ENCODE results near the gene VN1R5.

Gene VN1R5

DNA sequence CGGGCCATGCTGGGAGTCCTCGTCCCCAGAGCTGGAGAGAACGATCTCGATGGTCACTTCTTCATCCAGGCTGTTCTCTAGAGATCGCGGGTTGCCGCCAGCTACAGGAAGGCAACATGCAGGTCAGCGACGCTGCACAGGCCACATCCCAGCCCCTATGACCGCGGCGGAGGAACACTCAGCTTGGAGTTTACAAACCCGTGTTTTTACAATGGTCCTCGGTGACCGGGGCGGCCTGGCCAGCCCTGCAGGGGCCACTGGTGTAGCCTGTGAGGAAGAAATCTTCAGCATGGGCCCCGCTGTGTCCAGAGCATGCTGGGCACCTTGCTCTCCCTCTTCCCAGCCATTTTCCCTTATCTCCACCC lies 45.3 kb downstream of the VN1R5 start:
- no peak for TF ChIP-seq ZFX (IDR thresholded peaks at IDR 0.05; ENCODE audit: borderline replicate concordance)
- TF ChIP-seq, protein P1, sequence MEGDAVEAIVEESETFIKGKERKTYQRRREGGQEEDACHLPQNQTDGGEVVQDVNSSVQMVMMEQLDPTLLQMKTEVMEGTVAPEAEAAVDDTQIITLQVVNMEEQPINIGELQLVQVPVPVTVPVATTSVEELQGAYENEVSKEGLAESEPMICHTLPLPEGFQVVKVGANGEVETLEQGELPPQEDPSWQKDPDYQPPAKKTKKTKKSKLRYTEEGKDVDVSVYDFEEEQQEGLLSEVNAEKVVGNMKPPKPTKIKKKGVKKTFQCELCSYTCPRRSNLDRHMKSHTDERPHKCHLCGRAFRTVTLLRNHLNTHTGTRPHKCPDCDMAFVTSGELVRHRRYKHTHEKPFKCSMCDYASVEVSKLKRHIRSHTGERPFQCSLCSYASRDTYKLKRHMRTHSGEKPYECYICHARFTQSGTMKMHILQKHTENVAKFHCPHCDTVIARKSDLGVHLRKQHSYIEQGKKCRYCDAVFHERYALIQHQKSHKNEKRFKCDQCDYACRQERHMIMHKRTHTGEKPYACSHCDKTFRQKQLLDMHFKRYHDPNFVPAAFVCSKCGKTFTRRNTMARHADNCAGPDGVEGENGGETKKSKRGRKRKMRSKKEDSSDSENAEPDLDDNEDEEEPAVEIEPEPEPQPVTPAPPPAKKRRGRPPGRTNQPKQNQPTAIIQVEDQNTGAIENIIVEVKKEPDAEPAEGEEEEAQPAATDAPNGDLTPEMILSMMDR (IDR thresholded peaks at IDR 0.05), result no peak
- H3K27ac ChIP-seq, result no peak overlapping the region

DNA sequence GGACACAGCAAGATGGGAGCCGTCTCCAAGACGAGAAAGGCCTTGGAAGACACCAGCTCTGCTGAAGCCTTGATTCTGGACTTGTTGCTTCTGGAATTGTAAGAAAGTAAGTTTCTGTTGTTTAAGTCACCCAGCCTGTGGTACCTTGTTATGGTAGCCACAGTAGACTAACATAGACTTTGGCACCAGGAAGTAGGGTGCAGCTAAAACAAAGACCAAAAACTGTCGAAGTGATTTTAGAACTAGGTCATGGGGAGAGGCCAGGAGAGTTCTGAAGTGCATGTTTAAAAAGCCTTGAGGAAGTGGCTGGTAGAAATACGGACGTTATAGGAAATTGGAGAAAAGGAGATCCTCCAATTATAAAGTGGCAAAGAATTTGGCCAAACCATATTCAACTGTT lies 47.3 kb downstream of the VN1R5 start:
- TF ChIP-seq, protein P1 (IDR thresholded peaks at IDR 0.05), result no peak
- no peak for TF ChIP-seq ZFX (IDR thresholded peaks at IDR 0.05; ENCODE audit: borderline replicate concordance)
- H3K27ac ChIP-seq, result no peak overlapping the region

DNA sequence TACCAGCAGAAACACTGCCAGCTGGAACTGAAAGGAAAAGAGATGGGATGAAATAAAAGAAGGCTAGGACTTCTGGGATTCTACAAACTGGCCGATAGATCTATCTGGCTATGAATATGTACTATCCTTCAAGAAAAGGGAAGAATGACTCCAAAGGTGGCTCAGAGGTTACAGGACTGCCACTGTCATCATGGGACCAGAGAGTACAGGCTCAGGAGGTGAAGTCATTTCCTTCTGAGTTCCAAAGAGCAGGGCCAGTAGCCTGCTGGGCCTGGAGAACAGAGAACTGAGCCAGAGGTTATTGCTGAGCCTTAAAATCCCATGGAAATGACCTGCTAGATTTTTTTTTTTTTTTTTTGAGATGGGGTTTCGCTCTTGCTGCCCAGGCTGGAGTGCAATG lies 48.2 kb downstream of the VN1R5 start:
- H3K27ac ChIP-seq, result no peak overlapping the region
- no peak for TF ChIP-seq ZFX (IDR thresholded peaks at IDR 0.05; ENCODE audit: borderline replicate concordance)
- TF ChIP-seq, protein P1 (IDR thresholded peaks at IDR 0.05), result no peak

All from 22Rv1 (cell line).